IMR-90 (cell line): ENCODE results near the gene C2CD4C. TPM values are rescaled to one million over a fixed set of nuclear protein-coding genes. Genes with fewer than 3 reads are reported as not detected.

Experiments
- ATAC-seq: fragments of 200-7000 bp; cut with Tn5 transposase; 2 replicates; pipeline ENCODE4 v1.9.1; 2020; ENCODE audit warnings: low read depth, mild to moderate bottlenecking, moderate library complexity
- BruUV-seq: library from RNA; stranded (reverse); fragments of 400-500 nt; replicated peaks from 2 replicates; lab custom pipeline; 2021; lab: Mats Ljungman, UMichigan
- CTCF ChIA-PET: fragments of 300-600 bp; formaldehyde crosslinking; extraction: SDS; loops from one replicate; lab custom pipeline; 2021; ENCODE audit warnings: antibody characterized with exemption; lab: Yijun Ruan, JAX
- POLR2A ChIA-PET: fragments of 300-600 bp; sonication (Branson Sonifier 250); formaldehyde crosslinking; loops from one replicate; lab custom pipeline; 2022; ENCODE audit warnings: antibody characterized with exemption; ENCODE audit not compliant: unreplicated experiment; lab: Charles Lee
- DNase-seq: peaks from one replicate; pipeline ENCODE4 v3.0.0; 2013
- H2AFZ ChIP-seq: replicated peaks from 2 replicates; pipeline ENCODE3; 2013; ENCODE audit warnings: low read length, mild to moderate bottlenecking; ENCODE audit not compliant: poor library complexity
- H2AK5ac ChIP-seq: 2 replicates; pipeline ENCODE4 v1.6.1; 2013; ENCODE audit warnings: low read depth, low read length, inconsistent platforms
- H2AK9ac ChIP-seq: replicated peaks from 2 replicates; pipeline ENCODE3; 2013; ENCODE audit warnings: mild to moderate bottlenecking, low read depth, low read length, moderate library complexity; ENCODE audit not compliant: poor library complexity
- H2BK120ac ChIP-seq: 2 replicates; pipeline ENCODE4 v1.6.1; 2013; ENCODE audit warnings: low read depth, low read length, inconsistent platforms
- H2BK15ac ChIP-seq: 3 replicates; pipeline ENCODE4 v1.6.1; 2013; ENCODE audit warnings: low read depth, low read length, inconsistent platforms
- H2BK20ac ChIP-seq: 2 replicates; pipeline ENCODE4 v1.6.1; 2013; ENCODE audit warnings: low read depth, mild to moderate bottlenecking, inconsistent platforms, low read length, moderate library complexity
- H2BK5ac ChIP-seq: 2 replicates; pipeline ENCODE4 v1.6.1; 2013; ENCODE audit warnings: mild to moderate bottlenecking, low read depth, low read length, inconsistent platforms; ENCODE audit not compliant: poor library complexity, severe bottlenecking
- H3K14ac ChIP-seq: replicated peaks from 2 replicates; pipeline ENCODE4 v1.6.1; 2013; ENCODE audit warnings: low read depth, low read length, inconsistent platforms
- H3K18ac ChIP-seq: 2 replicates; pipeline ENCODE4 v1.6.1; 2013; ENCODE audit warnings: low read depth, low read length, control low read depth
- H3K23ac ChIP-seq: 2 replicates; pipeline ENCODE4 v1.6.1; 2013; ENCODE audit warnings: low read depth, low read length, inconsistent platforms
- H3K27ac ChIP-seq: 2 replicates; pipeline ENCODE4 v1.5.1; 2013; ENCODE audit warnings: mild to moderate bottlenecking, control low read depth, low read length; ENCODE audit not compliant: insufficient read depth
- H3K27me3 ChIP-seq: 2 replicates; pipeline ENCODE4 v1.6.1; 2013; ENCODE audit warnings: low read length; ENCODE audit not compliant: control insufficient read depth, insufficient read depth
- H3K36me3 ChIP-seq: 2 replicates; pipeline ENCODE4 v1.6.1; 2013; ENCODE audit warnings: low read length, mixed read lengths; ENCODE audit not compliant: control insufficient read depth, insufficient read depth
- H3K4ac ChIP-seq: 2 replicates; pipeline ENCODE4 v1.6.1; 2013; ENCODE audit warnings: low read depth, low read length, inconsistent platforms
- H3K4me1 ChIP-seq: 2 replicates; pipeline ENCODE4 v1.6.1; 2013; ENCODE audit warnings: low read length, mixed read lengths; ENCODE audit not compliant: control insufficient read depth, insufficient read depth
- H3K4me2 ChIP-seq: 2 replicates; pipeline ENCODE4 v1.6.1; 2013; ENCODE audit warnings: low read depth, mild to moderate bottlenecking, control low read depth, low read length, moderate library complexity
- H3K4me3 ChIP-seq: 2 replicates; pipeline ENCODE4 v1.5.1; 2013; ENCODE audit warnings: low read depth, mild to moderate bottlenecking, control low read depth, low read length, moderate library complexity; ENCODE audit not compliant: insufficient read depth
- H3K56ac ChIP-seq: 2 replicates; pipeline ENCODE4 v1.6.1; 2013; ENCODE audit warnings: low read length, inconsistent platforms; ENCODE audit not compliant: insufficient read depth; ENCODE audit errors: extremely low read depth
- H3K79me1 ChIP-seq, 2 experiments: 2 replicates each; pipeline ENCODE4 v1.6.1; 2013; ENCODE audit warnings: low read length in 2 of 2, inconsistent platforms in 1 of 2, low read depth in 1 of 2
- H3K9ac ChIP-seq: 2 replicates; pipeline ENCODE4 v1.6.1; 2013; ENCODE audit warnings: low read depth, low read length, control low read depth
- H3K9me1 ChIP-seq: 2 replicates; pipeline ENCODE4 v1.6.1; 2013; ENCODE audit warnings: low read length, inconsistent platforms; ENCODE audit not compliant: insufficient read depth
- H3K9me3 ChIP-seq: 2 replicates; pipeline ENCODE4 v1.6.1; 2013; ENCODE audit warnings: low read length; ENCODE audit not compliant: control insufficient read depth, insufficient read depth
- H4K20me1 ChIP-seq: 2 replicates; pipeline ENCODE4 v1.6.1; 2013; ENCODE audit warnings: low read length, inconsistent platforms; ENCODE audit not compliant: insufficient read depth
- H4K5ac ChIP-seq: 2 replicates; pipeline ENCODE4 v1.6.1; 2013; ENCODE audit warnings: mild to moderate bottlenecking, low read depth, low read length, control low read depth
- H4K8ac ChIP-seq, 2 experiments: 2 replicates each; pipeline ENCODE4 v1.6.1; 2013; ENCODE audit warnings: low read depth in 2 of 2, low read length in 2 of 2, control low read depth in 1 of 2, inconsistent platforms in 1 of 2
- H4K91ac ChIP-seq: 2 replicates; pipeline ENCODE4 v1.6.1; 2013; ENCODE audit warnings: low read depth, low read length, inconsistent platforms; ENCODE audit not compliant: insufficient read depth
- MAFK ChIP-seq: IDR thresholded peaks from 2 replicates; pipeline ENCODE4 v1.6.1; 2012; ENCODE audit warnings: low read depth, low read length, improper control_type of control experiment
- MXI1 ChIP-seq: IDR thresholded peaks from 2 replicates; pipeline ENCODE4 v1.6.1; 2012; ENCODE audit warnings: low read depth, mild to moderate bottlenecking, low read length, moderate library complexity, borderline replicate concordance
- NFE2L2 ChIP-seq: fragments of 150-350 bp; IDR thresholded peaks from 2 replicates; pipeline ENCODE4 v1.6.1; 2016; ENCODE audit warnings: low read depth, mild to moderate bottlenecking, low read length
- POLR2A ChIP-seq: IDR thresholded peaks from 2 replicates; pipeline ENCODE4 v1.6.1; 2012; ENCODE audit warnings: mild to moderate bottlenecking, low read depth, low read length
- RAD21 ChIP-seq: IDR thresholded peaks from 2 replicates; pipeline ENCODE4 v1.6.1; 2012; ENCODE audit warnings: low read length, improper control_type of control experiment
- WGBS, 2 experiments: methylation state at CpG; one replicate each; pipeline versions ENCODE4 v1.1.5 to v1.1.7; 2013; ENCODE audit warnings: missing lambda C conversion rate in 2 of 2; ENCODE audit not compliant: insufficient read length in 1 of 2; ENCODE audit errors: extremely low coverage in 2 of 2; 5-methylcytosine and 5-hydroxymethylcytosine counted together
- dilution Hi-C: fragments of 300-500 bp; cut with HindIII; formaldehyde crosslinking; loops from one replicate; pipeline ENCODE4 v1.14.3; 2018; ENCODE audit warnings: low sequenced_read_pairs; ENCODE audit not compliant: unreplicated experiment
- in situ Hi-C: fragments of 300-500 bp; cut with MboI; formaldehyde crosslinking; loops from 3 replicates; pipeline ENCODE4 v1.14.3; 2019; ENCODE audit warnings: low sequenced_read_pairs, inconsistent platforms, mixed read lengths
- intact Hi-C: fragments of 100-400 bp; cut with micrococcal nuclease; formaldehyde crosslinking; loops from 2 replicates; pipeline ENCODE4 v1.10.0; 2022
- polyA plus RNA-seq, 3 experiments: library from polyadenylated mRNA; depleted of rRNA; stranded (reverse); fragments of >200 nt; gene quantifications; 2 replicates each; pipeline ENCODE4 v1.2.3, GENCODE V29; 2012; ENCODE audit warnings: low replicate concordance in 1 of 3
- total RNA-seq: library from RNA; depleted of rRNA; stranded (reverse); fragments of >200 nt; gene quantifications from 2 replicates; pipeline ENCODE4 v1.2.3, GENCODE V29; 2012

The C2CD4C gene
- total and polyA plus RNA-seq, 2 of the 4 experiments (the other 2 are of a cell fraction) = under 0.01 to 0.07 TPM

GRCh38 chr19:418761-419671, 10.1 kb upstream of the C2CD4C start:
- H3K18ac ChIP-seq = no peak overlapping the region
- H3K4me2 ChIP-seq = no peak overlapping the region
- no peak overlapping the region for H3K14ac ChIP-seq
- H3K27ac ChIP-seq = no peak overlapping the region
- POLR2A ChIA-PET = no interaction called here
- dilution Hi-C loops = no loop called here
- H2AK9ac ChIP-seq = no peak overlapping the region
- H2BK15ac ChIP-seq = no peak overlapping the region
- no peak overlapping the region for H4K8ac ChIP-seq
- no peak overlapping the region for H4K91ac ChIP-seq
- no peak overlapping the region for H2BK20ac ChIP-seq
- H3K4ac ChIP-seq = no peak overlapping the region
- no peak overlapping the region for H2BK5ac ChIP-seq
- H3K9ac ChIP-seq = no peak overlapping the region
- no peaks in the 10 kb centered on the region for H3K36me3 ChIP-seq
- no peak overlapping the region for H3K4me3 ChIP-seq
- TF ChIP-seq MAFK = no peak
- TF ChIP-seq RAD21 = no peak
- no peak for TF ChIP-seq POLR2A
- TF ChIP-seq MXI1 = no peak
- no peak for TF ChIP-seq NFE2L2
- no peaks in the 10 kb centered on the region for H4K20me1 ChIP-seq
- no peak overlapping the region for H2AFZ ChIP-seq
- no peak overlapping the region for H3K23ac ChIP-seq
- no peaks in the 10 kb centered on the region for H3K79me1 ChIP-seq
- H3K56ac ChIP-seq = no peak overlapping the region
- no peaks in the 10 kb centered on the region for H3K9me1 ChIP-seq
- intact Hi-C loops = no loop called here
- no peaks in the 10 kb centered on the region for H3K9me3 ChIP-seq
- no peaks in the 10 kb centered on the region for H3K4me1 ChIP-seq
- WGBS, 2 experiments = 56% methylated on average over 23 of the region's 51 CpGs; no CpG with 5 or more reads in 1 of the 2 experiments
- in situ Hi-C loops = no loop called here
- no peak overlapping the region for H2BK120ac ChIP-seq
- DNase-seq (no peak), ATAC-seq (no peak)
- H3K27me3 ChIP-seq = peaks cover 23% of the 10 kb centered on the region
- BruUV-seq = no TSS peak
- H2AK5ac ChIP-seq = no peak overlapping the region
- CTCF ChIA-PET = no interaction called here
- H4K5ac ChIP-seq = no peak overlapping the region
